ENCODE results near the gene DDX3X. TPM values are rescaled to one million over a fixed set of nuclear protein-coding genes. Genes with fewer than 3 reads are reported as not detected.

The DDX3X gene
- total and polyA plus RNA-seq, 2 experiments from 2014 or later: 68.1 to 239 TPM

- H3K4me3 ChIP-seq: no peak overlapping the region
- H3K9me2 ChIP-seq (ENCODE audit: insufficient read depth): no peaks in the 10 kb centered on the region
- H4K20me1 ChIP-seq (replicated peaks; ENCODE audit: insufficient read depth): no peaks in the 10 kb centered on the region
- H3F3A ChIP-seq (replicated peaks; ENCODE audit: low read depth): peaks cover 4% of the 10 kb centered on the region; the same call in 1 of the 2 replicates
- peaks cover 1% of the 10 kb centered on the region for H3K27me3 Mint-ChIP-seq (ENCODE audit: insufficient read depth, low read depth, poor library complexity)
- no peak overlapping the region for H3K4me2 ChIP-seq
- no peaks in the 10 kb centered on the region for H3K36me3 Mint-ChIP-seq (ENCODE audit: low read depth)
- H3K36me3 ChIP-seq (ENCODE audit: insufficient read depth): no peaks in the 10 kb centered on the region
- H2AFZ ChIP-seq: no peak overlapping the region
- H3K4me1 Mint-ChIP-seq: peaks cover 22% of the 10 kb centered on the region; the same call in 2 of the 3 replicates
- ATAC-seq (no peak), DNase-seq (ENCODE audit: low spot score) (no peak)
- no peaks in the 10 kb centered on the region for H3K27me3 ChIP-seq (ENCODE audit: insufficient read depth)
- no peak overlapping the region for H3K27ac Mint-ChIP-seq
- no peak for TF ChIP-seq CTCF (conservative IDR thresholded peaks at IDR 0.05; ENCODE audit: low read depth in 2 of 2)
- TF ChIP-seq STAT1 (IDR thresholded peaks at IDR 0.05; ENCODE audit: unreplicated experiment): no peak
- no peak for TF ChIP-seq ZNF114 (CRISPR knock-in tag; IDR thresholded peaks at IDR 0.05)
- no peak for TF ChIP-seq ETS1 (IDR thresholded peaks at IDR 0.05)
- no peak for TF ChIP-seq CREB1 (CRISPR knock-in tag; IDR thresholded peaks at IDR 0.05; ENCODE audit: low read depth)
- TF ChIP-seq ZNF331 (CRISPR knock-in tag; IDR thresholded peaks at IDR 0.05; ENCODE audit: low read depth): no peak
- TF ChIP-seq ZNF462 (CRISPR knock-in tag; IDR thresholded peaks at IDR 0.05): no peak
- no peak for TF ChIP-seq EZH2 (IDR thresholded peaks at IDR 0.05; ENCODE audit: low read depth, unreplicated experiment)
- TF ChIP-seq POLR2AphosphoS5 (IDR thresholded peaks at IDR 0.05; ENCODE audit: low read depth): no peak
- no peak for TF ChIP-seq NANOG (IDR thresholded peaks at IDR 0.05; ENCODE audit: borderline replicate concordance)
- TF ChIP-seq JUNB (IDR thresholded peaks at IDR 0.05; ENCODE audit: unreplicated experiment): no peak
- no peak for TF ChIP-seq EZH2phosphoT487 (IDR thresholded peaks at IDR 0.05; ENCODE audit: unreplicated experiment)
- no peak for TF ChIP-seq REST (IDR thresholded peaks at IDR 0.05; ENCODE audit: unreplicated experiment)
- H3K79me2 ChIP-seq (replicated peaks; ENCODE audit: insufficient read depth): no peaks in the 10 kb centered on the region
- no peak overlapping the region for H3K27ac ChIP-seq (ENCODE audit: low read depth)
- peaks cover 22% of the 10 kb centered on the region for H3K4me1 ChIP-seq (ENCODE audit: insufficient read depth)
- H3K4me3 Mint-ChIP-seq: no peak overlapping the region
- H3K9me3 Mint-ChIP-seq: no peaks in the 10 kb centered on the region; the same call in 2 of the 3 replicates
Observed at GRCh38 chrX:41327341-41327740, 6.6 kb upstream of the DDX3X start.

Measured in GM23338 (cell line).